Ureter (tissue), 1 donor: ENCODE data around the gene KIF1C. TPM values are rescaled to one million over a fixed set of nuclear protein-coding genes. Genes with fewer than 3 reads are reported as not detected.
"Not testable (repeated sequence)": the region's sequence is repeated elsewhere in the genome, so short reads cannot be mapped to it uniquely, and the experiment has no call there.

Experiments used
- DNase-seq: peaks from one replicate; pipeline ENCODE4 v3.0.0-alpha.2; 2020; ENCODE audit warnings: low spot score
- total RNA-seq: library from RNA; stranded (reverse); gene quantifications from one replicate; pipeline ENCODE4 v1.2.4, GENCODE V29; 2023
- donor health status: DM: yes; HTN: yes; CAD: no.

KIF1C gene
- total RNA-seq, 1 donor from 2014 or later = 141 TPM

- DNase-seq = no peak
These were observed 46.9 kb downstream of the KIF1C start for GRCh38 chr17:5044630-5045029.

GRCh38 chr17:5045496-5045895, 47.7 kb downstream of the KIF1C start:
- no peak for DNase-seq

GRCh38 chr17:5047446-5047845, 49.7 kb downstream of the KIF1C start:
- DNase-seq = no peak

- no peak for DNase-seq
These were observed 51.6 kb downstream of the KIF1C start for GRCh38 chr17:5049314-5049841.

GRCh38 chr17:5050278-5050677, 52.5 kb downstream of the KIF1C start:
- no peak for DNase-seq

- DNase-seq = no peak
These were observed 57.8 kb downstream of the KIF1C start for GRCh38 chr17:5055543-5055942.

- no peak for DNase-seq
These were observed 67.5 kb downstream of the KIF1C start for GRCh38 chr17:5065227-5065744.

GRCh38 chr17:5068236-5068635, 70.5 kb downstream of the KIF1C start:
- DNase-seq = no peak

- DNase-seq = no peak
These were observed 72.0 kb downstream of the KIF1C start for GRCh38 chr17:5069724-5070123.

- not testable (repeated sequence) for DNase-seq
These were observed 77.7 kb downstream of the KIF1C start for GRCh38 chr17:5075472-5075871.

GRCh38 chr17:5077275-5077674, 79.5 kb downstream of the KIF1C start:
- not testable (repeated sequence) for DNase-seq

- peak; percentile 47 for DNase-seq
These were observed 80.0 kb downstream of the KIF1C start for GRCh38 chr17:5077781-5078105.

Other genes with a start within 250 kb of the KIF1C start
- not detected for gene TM4SF5, start 226.1 kb upstream of the KIF1C start, total RNA-seq
- 0.89 TPM for gene VMO1, start 211.6 kb upstream of the KIF1C start, total RNA-seq
- gene GLTPD2, start 209.0 kb upstream of the KIF1C start, total RNA-seq = not detected
- gene PSMB6, start 201.8 kb upstream of the KIF1C start, total RNA-seq = 97.9 TPM
- gene PLD2, start 190.8 kb upstream of the KIF1C start, total RNA-seq = 59.1 TPM
- 119 TPM for gene MINK1, start 164.6 kb upstream of the KIF1C start, total RNA-seq
- gene C17orf107, start 98.4 kb upstream of the KIF1C start, total RNA-seq = 4.6 TPM
- gene CHRNE, start 94.9 kb upstream of the KIF1C start, total RNA-seq = 1.2 TPM
- not detected for gene GP1BA, start 65.7 kb upstream of the KIF1C start, total RNA-seq
- 62.0 TPM for gene SLC25A11, start 57.9 kb upstream of the KIF1C start, total RNA-seq
- gene RNF167, start 57.7 kb upstream of the KIF1C start, total RNA-seq = 129 TPM
- 598 TPM for gene PFN1, start 49.4 kb upstream of the KIF1C start, total RNA-seq
- gene ENO3, start 46.8 kb upstream of the KIF1C start, total RNA-seq = 6.2 TPM
- 66.4 TPM for gene SPAG7, start 30.1 kb upstream of the KIF1C start, total RNA-seq
- gene CAMTA2, start 10.3 kb upstream of the KIF1C start, total RNA-seq = 86.0 TPM
- gene INCA1, start 428 bp upstream of the KIF1C start, total RNA-seq = 1.1 TPM
- gene SLC52A1, start 37.5 kb downstream of the KIF1C start, total RNA-seq = 2.5 TPM
- gene ZFP3, start 80.5 kb downstream of the KIF1C start, total RNA-seq = 9.1 TPM
- 5.9 TPM for gene ZNF232, start 113.9 kb downstream of the KIF1C start, total RNA-seq
- 0.08 TPM for gene USP6, start 118.1 kb downstream of the KIF1C start, total RNA-seq
- gene ZNF594, start 193.9 kb downstream of the KIF1C start, total RNA-seq = 13.5 TPM
- 2.9 TPM for gene SCIMP, start 236.9 kb downstream of the KIF1C start, total RNA-seq